ENCODE measurements around the gene IFFO2.

IFFO2 gene

GRCh38 chr1:18884419-18884717, 72.1 kb downstream of the IFFO2 start:
- Mint-ChIP-seq H3K4me1 (ENCODE audit: low read depth) (no peaks in the 10 kb centered on the region), H3K4me3 (no peak overlapping the region), H3K36me3 (ENCODE audit: low read depth) (no peaks in the 10 kb centered on the region), H3K27me3 (ENCODE audit: low read depth) (no peaks in the 10 kb centered on the region), H3K9me3 (no peaks in the 10 kb centered on the region), H3K27ac (no peak overlapping the region)
- no peak for DNase-seq (ENCODE audit: low spot score)

- H3K9me3 Mint-ChIP-seq, result no peaks in the 10 kb centered on the region
- H3K4me1 Mint-ChIP-seq (ENCODE audit: low read depth), result no peaks in the 10 kb centered on the region
- H3K27me3 Mint-ChIP-seq (ENCODE audit: low read depth), result no peaks in the 10 kb centered on the region
- no peak overlapping the region for H3K27ac Mint-ChIP-seq
- H3K4me3 Mint-ChIP-seq, result no peak overlapping the region
- DNase-seq (ENCODE audit: low spot score), result peak; percentile 42
- no peaks in the 10 kb centered on the region for H3K36me3 Mint-ChIP-seq (ENCODE audit: low read depth)
These were observed 72.6 kb downstream of the IFFO2 start for GRCh38 chr1:18883636-18884418.

GRCh38 chr1:18883079-18883478, 73.4 kb downstream of the IFFO2 start:
- no peaks in the 10 kb centered on the region for H3K36me3 Mint-ChIP-seq (ENCODE audit: low read depth)
- H3K27ac Mint-ChIP-seq, result no peak overlapping the region

GRCh38 chr1:18882486-18882885, 74.0 kb downstream of the IFFO2 start:
- H3K27ac Mint-ChIP-seq, result no peak overlapping the region
- no peaks in the 10 kb centered on the region for H3K36me3 Mint-ChIP-seq (ENCODE audit: low read depth)
- H3K9me3 Mint-ChIP-seq, result no peaks in the 10 kb centered on the region
- no peaks in the 10 kb centered on the region for H3K4me1 Mint-ChIP-seq (ENCODE audit: low read depth)
- DNase-seq (ENCODE audit: low spot score), result no peak
- no peaks in the 10 kb centered on the region for H3K27me3 Mint-ChIP-seq (ENCODE audit: low read depth)
- no peak overlapping the region for H3K4me3 Mint-ChIP-seq

More at GRCh38 chr1:18883079-18883478, 73.4 kb downstream of the IFFO2 start:
- H3K4me3 Mint-ChIP-seq, result no peak overlapping the region
- no peaks in the 10 kb centered on the region for H3K9me3 Mint-ChIP-seq
- no peak for DNase-seq (ENCODE audit: low spot score)
- no peaks in the 10 kb centered on the region for H3K4me1 Mint-ChIP-seq (ENCODE audit: low read depth)
- no peaks in the 10 kb centered on the region for H3K27me3 Mint-ChIP-seq (ENCODE audit: low read depth)

GRCh38 chr1:18881642-18882431, 74.6 kb downstream of the IFFO2 start:
- no peak overlapping the region for H3K27ac Mint-ChIP-seq
- H3K4me3 Mint-ChIP-seq, result no peak overlapping the region
- H3K36me3 Mint-ChIP-seq (ENCODE audit: low read depth), result no peaks in the 10 kb centered on the region
- no peak for DNase-seq (ENCODE audit: low spot score)
- no peaks in the 10 kb centered on the region for H3K27me3 Mint-ChIP-seq (ENCODE audit: low read depth)
- H3K4me1 Mint-ChIP-seq (ENCODE audit: low read depth), result no peaks in the 10 kb centered on the region
- H3K9me3 Mint-ChIP-seq, result no peaks in the 10 kb centered on the region

- Mint-ChIP-seq H3K36me3 (ENCODE audit: low read depth) (no peaks in the 10 kb centered on the region), H3K4me3 (no peak overlapping the region), H3K4me1 (ENCODE audit: low read depth) (no peaks in the 10 kb centered on the region), H3K27me3 (ENCODE audit: low read depth) (no peaks in the 10 kb centered on the region), H3K9me3 (no peaks in the 10 kb centered on the region), H3K27ac (no peak overlapping the region)
- no peak for DNase-seq (ENCODE audit: low spot score)
These were observed 75.3 kb downstream of the IFFO2 start for GRCh38 chr1:18881164-18881563.

GRCh38 chr1:18880585-18880984, 75.9 kb downstream of the IFFO2 start:
- H3K27ac Mint-ChIP-seq, result no peak overlapping the region
- no peaks in the 10 kb centered on the region for H3K36me3 Mint-ChIP-seq (ENCODE audit: low read depth)
- no peaks in the 10 kb centered on the region for H3K27me3 Mint-ChIP-seq (ENCODE audit: low read depth)
- DNase-seq (ENCODE audit: low spot score), result no peak
- no peaks in the 10 kb centered on the region for H3K4me1 Mint-ChIP-seq (ENCODE audit: low read depth)
- no peak overlapping the region for H3K4me3 Mint-ChIP-seq
- no peaks in the 10 kb centered on the region for H3K9me3 Mint-ChIP-seq

- no peaks in the 10 kb centered on the region for H3K9me3 Mint-ChIP-seq
These were observed 76.6 kb downstream of the IFFO2 start for GRCh38 chr1:18879791-18880309.

GRCh38 chr1:18879215-18879790, 77.2 kb downstream of the IFFO2 start:
- Mint-ChIP-seq H3K4me3 (no peak overlapping the region), H3K27me3 (ENCODE audit: low read depth) (no peaks in the 10 kb centered on the region), H3K9me3 (no peaks in the 10 kb centered on the region), H3K36me3 (ENCODE audit: low read depth) (no peaks in the 10 kb centered on the region), H3K4me1 (ENCODE audit: low read depth) (no peaks in the 10 kb centered on the region), H3K27ac (no peak overlapping the region)
- DNase-seq (ENCODE audit: low spot score), result no peak

More at GRCh38 chr1:18879791-18880309, 76.6 kb downstream of the IFFO2 start:
- H3K4me3 Mint-ChIP-seq, result no peak overlapping the region
- no peaks in the 10 kb centered on the region for H3K4me1 Mint-ChIP-seq (ENCODE audit: low read depth)
- no peak for DNase-seq (ENCODE audit: low spot score)
- no peak overlapping the region for H3K27ac Mint-ChIP-seq
- H3K36me3 Mint-ChIP-seq (ENCODE audit: low read depth), result no peaks in the 10 kb centered on the region
- no peaks in the 10 kb centered on the region for H3K27me3 Mint-ChIP-seq (ENCODE audit: low read depth)

GRCh38 chr1:18878538-18879214, 77.8 kb downstream of the IFFO2 start:
- Mint-ChIP-seq H3K4me3 (no peak overlapping the region), H3K27ac (no peak overlapping the region), H3K36me3 (ENCODE audit: low read depth) (no peaks in the 10 kb centered on the region), H3K27me3 (ENCODE audit: low read depth) (no peaks in the 10 kb centered on the region), H3K4me1 (ENCODE audit: low read depth) (no peaks in the 10 kb centered on the region), H3K9me3 (no peaks in the 10 kb centered on the region)
- DNase-seq (ENCODE audit: low spot score), result no peak

GRCh38 chr1:18877282-18877681, 79.2 kb downstream of the IFFO2 start:
- no peak overlapping the region for H3K4me3 Mint-ChIP-seq
- no peaks in the 10 kb centered on the region for H3K9me3 Mint-ChIP-seq
- no peaks in the 10 kb centered on the region for H3K36me3 Mint-ChIP-seq (ENCODE audit: low read depth)

GRCh38 chr1:18876210-18876609, 80.3 kb downstream of the IFFO2 start:
- H3K36me3 Mint-ChIP-seq (ENCODE audit: low read depth), result no peaks in the 10 kb centered on the region
- no peak overlapping the region for H3K4me3 Mint-ChIP-seq
- DNase-seq (ENCODE audit: low spot score), result no peak
- no peaks in the 10 kb centered on the region for H3K9me3 Mint-ChIP-seq
- H3K4me1 Mint-ChIP-seq (ENCODE audit: low read depth), result no peaks in the 10 kb centered on the region
- no peaks in the 10 kb centered on the region for H3K27me3 Mint-ChIP-seq (ENCODE audit: low read depth)
- no peak overlapping the region for H3K27ac Mint-ChIP-seq

More at GRCh38 chr1:18877282-18877681, 79.2 kb downstream of the IFFO2 start:
- Mint-ChIP-seq H3K27ac (no peak overlapping the region), H3K27me3 (ENCODE audit: low read depth) (no peaks in the 10 kb centered on the region), H3K4me1 (ENCODE audit: low read depth) (no peaks in the 10 kb centered on the region)
- DNase-seq (ENCODE audit: low spot score), result no peak

GRCh38 chr1:18875796-18876128, 80.7 kb downstream of the IFFO2 start:
- H3K4me3 Mint-ChIP-seq, result no peak overlapping the region
- H3K9me3 Mint-ChIP-seq, result no peaks in the 10 kb centered on the region
- no peaks in the 10 kb centered on the region for H3K4me1 Mint-ChIP-seq (ENCODE audit: low read depth)
- DNase-seq (ENCODE audit: low spot score), result no peak
- no peaks in the 10 kb centered on the region for H3K36me3 Mint-ChIP-seq (ENCODE audit: low read depth)
- no peak overlapping the region for H3K27ac Mint-ChIP-seq
- no peaks in the 10 kb centered on the region for H3K27me3 Mint-ChIP-seq (ENCODE audit: low read depth)

All from T-helper 2 cell treated with Interferon-gamma antibody and Interleukin-4, amounts not matched to agents 5 μg/mL and 100 μg/mL, for 36 hours (primary cell).